HG02884 (cell line): ENCODE data around the gene GRK2.
"Not testable (repeated sequence)": the region's sequence is repeated elsewhere in the genome, so short reads cannot be mapped to it uniquely, and the experiment has no call there.

Experiments
- ATAC-seq: cut with Tn5 transposase; IDR thresholded peaks from one replicate; pipeline ENCODE4 v1.9.1; 2021; ENCODE audit warnings: mild to moderate bottlenecking, moderate library complexity; ENCODE audit not compliant: unreplicated experiment

GRK2 gene

GRCh38 chr11:67266449-67267187, at the start of gene GRK2:
TSS of gene GRK2 (plus strand) at chr11:67266473. CDS start at chr11:67266700, 227 bp downstream.
- no peak for ATAC-seq

- no peak for ATAC-seq
These were observed 38.5 kb upstream of the GRK2 start for GRCh38 chr11:67227726-67228125.

- no peak for ATAC-seq
These were observed 35.9 kb upstream of the GRK2 start for GRCh38 chr11:67230406-67230805.

GRCh38 chr11:67230886-67231285, 35.4 kb upstream of the GRK2 start:
- no peak for ATAC-seq

DNA sequence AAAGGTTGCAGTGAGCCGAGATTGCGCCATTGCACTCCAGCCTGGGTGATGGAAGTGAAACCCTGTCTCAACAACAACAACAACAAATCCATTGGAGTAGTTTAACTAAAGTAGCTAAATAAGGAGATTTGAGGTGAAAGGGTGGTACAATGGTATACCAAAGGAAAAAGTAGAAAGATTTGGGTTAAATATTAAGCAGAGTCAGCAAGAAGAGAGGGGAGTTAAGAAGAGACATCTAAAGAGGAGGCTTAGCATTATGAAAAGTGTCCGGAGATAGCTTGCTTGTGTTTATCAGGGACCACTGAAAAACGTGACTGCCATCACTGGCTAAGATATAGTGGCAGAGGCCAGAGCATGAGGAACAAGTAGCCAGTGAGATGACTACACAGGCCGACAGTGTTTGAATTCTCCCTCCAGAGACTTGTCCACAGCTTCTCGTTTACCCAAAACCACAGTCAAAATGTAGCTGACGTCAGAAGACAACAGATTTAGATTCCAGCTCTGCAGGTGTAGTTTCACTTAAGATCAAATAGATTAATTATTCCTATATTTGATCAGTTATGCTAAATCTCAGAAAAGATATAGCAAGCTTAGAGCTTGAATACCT, 32.6 kb upstream of the GRK2 start:
- no peak for ATAC-seq

- not testable (repeated sequence) for ATAC-seq
These were observed 31.7 kb upstream of the GRK2 start for GRCh38 chr11:67234571-67234970.

DNA sequence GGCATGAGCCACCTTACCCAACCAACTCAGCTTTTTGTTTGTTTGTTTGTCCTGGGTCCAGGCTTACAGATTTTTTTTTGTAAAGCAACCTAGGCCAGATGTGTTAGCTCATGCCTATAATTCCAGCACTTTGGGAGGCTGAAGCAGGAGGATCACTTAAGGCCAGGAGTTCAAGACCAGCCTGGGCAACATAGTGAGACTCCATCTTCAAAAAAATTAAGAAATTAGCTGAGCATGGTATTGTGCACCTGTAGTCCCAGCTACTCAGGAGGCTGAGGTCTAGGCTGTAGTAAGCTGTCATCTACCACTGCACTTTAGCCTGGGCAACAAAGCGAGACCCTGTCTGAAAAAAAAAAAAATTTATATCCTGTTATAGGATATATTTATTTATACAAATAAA, 28.7 kb upstream of the GRK2 start:
- no peak for ATAC-seq

GRCh38 chr11:67238894-67239782, 27.1 kb upstream of the GRK2 start:
- ATAC-seq = no peak

DNA sequence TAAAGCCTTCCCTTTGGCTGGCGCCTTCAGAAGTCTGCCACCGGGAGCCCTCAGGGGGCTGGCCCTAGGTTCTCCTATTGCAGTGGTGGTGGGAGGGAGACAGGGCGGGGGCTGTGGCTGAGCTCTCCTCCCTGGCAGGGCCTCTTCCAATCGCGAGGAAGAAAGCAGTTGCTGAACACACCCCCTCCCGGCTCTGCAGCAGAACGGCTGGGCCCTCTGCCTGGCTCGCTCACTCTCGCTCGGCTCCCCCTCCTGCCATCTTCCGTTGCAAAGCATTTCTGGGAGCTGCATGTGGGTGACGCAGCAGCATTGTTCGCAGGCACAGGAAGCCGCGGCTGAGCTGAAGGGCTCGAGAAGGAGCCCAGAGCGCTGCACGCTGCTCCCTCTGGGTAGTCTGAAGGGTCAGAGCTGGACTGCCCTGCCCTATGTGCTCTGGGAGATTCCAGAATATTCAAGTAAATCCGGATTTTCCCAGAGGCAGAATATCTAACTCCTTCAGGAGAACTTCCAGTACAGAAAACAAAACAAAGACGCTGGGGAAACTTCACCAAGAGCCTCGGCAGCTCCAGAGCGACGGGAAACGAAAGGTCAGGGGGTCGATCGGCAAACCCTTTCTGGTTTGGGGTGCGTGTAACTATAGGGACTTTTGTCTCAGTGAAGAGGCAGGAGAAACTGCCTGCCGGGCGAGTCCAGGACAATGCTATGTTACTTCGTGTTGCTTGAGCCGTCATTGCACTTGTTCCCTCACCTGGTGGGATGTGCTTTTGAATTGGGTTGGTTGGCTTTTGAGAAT, 26.3 kb upstream of the GRK2 start:
- peak; percentile 74 for ATAC-seq

DNA sequence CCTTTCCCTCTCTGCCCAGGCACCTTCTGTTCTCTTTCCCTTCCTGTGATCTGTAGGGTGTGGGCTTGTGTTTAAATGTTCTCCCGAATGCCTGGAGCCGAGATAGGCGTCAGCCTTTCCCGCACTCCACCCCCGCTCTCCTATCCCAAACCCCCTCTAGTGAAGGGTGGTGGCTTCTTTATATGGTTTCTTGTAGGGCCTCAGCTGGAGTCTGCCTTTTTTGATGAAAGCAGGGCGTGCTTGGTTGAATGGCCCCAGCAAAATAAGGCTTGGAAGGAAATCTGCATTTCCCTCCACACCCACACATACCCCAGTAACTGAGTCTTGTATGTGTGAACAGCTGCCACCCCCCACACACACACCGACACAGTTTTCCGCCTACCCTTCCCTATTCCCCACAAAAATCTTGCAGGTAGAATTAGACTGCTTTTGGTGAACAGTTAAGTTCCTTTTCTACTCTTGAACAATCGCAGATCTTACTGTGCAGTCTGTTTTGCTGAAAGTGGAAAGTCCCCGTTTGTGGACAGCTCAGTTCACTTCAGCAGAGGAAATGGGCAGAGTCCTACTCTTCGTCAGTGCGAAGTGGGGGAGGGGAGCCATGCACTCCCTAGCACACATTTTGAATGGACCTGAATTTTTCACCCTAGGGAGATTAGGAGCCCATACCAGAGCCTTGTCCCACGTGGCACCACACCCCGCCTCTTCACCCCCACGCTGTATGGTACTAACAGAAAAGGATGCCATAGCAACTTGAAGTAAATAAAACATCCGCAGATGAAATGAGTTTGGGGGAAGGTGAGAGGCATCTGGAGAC, 25.5 kb upstream of the GRK2 start:
- no peak for ATAC-seq

- no peak for ATAC-seq
These were observed 23.7 kb upstream of the GRK2 start for GRCh38 chr11:67242548-67242947.

GRCh38 chr11:67243051-67243450, 23.2 kb upstream of the GRK2 start:
- ATAC-seq = no peak

DNA sequence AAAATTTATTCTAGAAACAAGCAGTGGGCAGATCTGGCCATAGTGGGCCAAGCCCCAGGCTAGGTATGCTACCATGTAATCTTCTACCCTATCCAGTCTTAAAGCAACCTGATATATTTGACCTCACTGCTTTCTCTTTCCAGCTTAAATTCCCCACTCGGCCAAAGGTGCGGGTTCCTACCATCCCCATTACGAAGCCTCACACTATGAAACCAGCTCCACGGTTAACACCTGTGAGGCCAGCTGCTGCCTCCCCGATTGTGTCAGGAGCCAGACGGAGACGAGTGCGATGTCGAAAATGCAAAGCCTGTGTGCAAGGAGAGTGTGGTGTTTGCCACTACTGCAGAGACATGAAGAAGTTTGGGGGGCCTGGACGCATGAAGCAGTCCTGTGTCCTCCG, 21.2 kb upstream of the GRK2 start:
- no peak for ATAC-seq

GRCh38 chr11:67247946-67248550, 18.2 kb upstream of the GRK2 start:
- no peak for ATAC-seq

GRCh38 chr11:67248653-67249052, 17.6 kb upstream of the GRK2 start:
- no peak for ATAC-seq

DNA sequence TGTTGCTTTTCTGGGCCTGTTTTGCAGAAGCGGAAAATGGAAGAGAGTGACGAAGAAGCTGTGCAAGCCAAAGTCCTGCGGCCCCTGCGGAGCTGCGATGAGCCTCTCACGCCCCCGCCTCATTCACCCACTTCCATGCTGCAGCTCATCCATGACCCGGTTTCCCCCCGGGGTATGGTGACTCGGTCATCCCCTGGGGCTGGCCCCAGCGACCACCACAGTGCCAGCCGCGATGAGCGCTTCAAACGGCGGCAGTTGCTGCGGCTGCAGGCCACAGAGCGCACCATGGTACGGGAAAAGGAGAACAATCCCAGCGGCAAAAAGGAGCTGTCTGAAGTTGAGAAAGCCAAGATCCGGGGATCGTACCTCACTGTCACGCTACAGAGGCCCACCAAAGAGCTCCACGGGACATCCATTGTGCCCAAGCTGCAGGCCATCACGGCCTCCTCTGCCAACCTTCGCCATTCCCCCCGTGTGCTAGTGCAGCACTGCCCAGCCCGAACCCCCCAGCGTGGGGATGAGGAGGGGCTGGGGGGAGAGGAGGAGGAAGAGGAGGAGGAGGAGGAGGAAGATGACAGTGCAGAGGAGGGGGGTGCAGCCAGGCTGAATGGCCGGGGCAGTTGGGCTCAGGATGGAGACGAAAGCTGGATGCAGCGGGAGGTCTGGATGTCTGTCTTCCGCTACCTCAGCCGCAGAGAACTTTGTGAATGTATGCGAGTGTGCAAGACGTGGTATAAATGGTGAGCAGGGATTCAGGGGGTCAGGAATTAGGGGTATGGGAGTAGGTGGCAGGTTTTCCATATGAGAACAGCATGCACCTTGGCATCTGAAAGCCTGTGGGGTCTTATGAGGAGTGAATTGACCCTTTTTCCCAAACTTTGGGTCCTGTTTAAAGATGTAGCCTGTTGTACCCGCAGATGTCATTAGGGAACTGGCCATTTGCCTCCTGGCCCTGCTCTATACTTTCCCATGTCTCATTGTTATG, 15.9 kb upstream of the GRK2 start:
- ATAC-seq = no peak

DNA sequence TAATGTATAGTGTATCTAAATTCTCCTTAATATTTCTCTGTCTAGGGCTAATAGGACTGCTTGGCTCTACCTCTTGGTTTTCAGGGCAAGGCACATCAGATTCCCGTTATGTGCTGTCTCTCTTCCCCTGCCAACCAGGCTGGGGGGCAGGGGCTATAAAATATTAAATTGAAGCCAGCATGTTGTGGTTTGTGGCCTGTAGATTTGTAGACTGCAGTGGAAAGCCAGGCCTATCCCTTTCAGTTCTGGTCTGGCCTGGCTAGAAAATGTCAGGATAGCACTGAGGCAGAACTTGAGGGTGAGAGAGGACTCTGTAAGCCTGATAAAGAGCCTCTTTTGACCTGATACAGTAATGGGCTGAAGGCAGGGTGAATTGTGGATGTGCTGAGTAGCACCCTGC, 14.4 kb upstream of the GRK2 start:
- no peak for ATAC-seq

DNA sequence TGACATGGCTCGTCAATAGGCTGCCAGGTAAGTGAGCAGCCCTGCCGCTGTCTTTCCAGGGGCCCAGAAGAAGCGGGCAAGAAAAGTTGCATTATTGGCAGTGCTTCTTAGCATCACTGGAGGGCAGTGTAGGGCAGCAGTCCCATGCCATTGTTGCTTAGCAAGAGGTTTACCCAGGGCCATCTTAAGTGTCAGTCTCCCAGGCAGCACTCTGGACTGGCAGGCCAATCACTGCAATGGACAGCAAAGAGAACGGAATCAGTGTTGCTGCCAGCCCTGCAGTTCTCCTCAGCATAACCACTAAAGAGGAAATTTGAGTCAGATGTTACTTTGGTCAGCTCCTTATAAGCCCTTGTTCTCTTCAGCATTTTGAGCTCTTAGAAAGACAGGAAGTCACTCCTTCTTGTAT, 13.4 kb upstream of the GRK2 start:
- no peak for ATAC-seq
